Stimulated activated naive CD4-positive, alpha-beta T cell treated with Interleukin-2 at 50 U/mL for 16 hours (primary cell): ENCODE data around the gene ZNF213.

Experiments used
- DNase-seq: peaks from one replicate; lab custom pipeline; 2025; lab: John Stamatoyannopoulos, UW

ZNF213 gene, protein sequence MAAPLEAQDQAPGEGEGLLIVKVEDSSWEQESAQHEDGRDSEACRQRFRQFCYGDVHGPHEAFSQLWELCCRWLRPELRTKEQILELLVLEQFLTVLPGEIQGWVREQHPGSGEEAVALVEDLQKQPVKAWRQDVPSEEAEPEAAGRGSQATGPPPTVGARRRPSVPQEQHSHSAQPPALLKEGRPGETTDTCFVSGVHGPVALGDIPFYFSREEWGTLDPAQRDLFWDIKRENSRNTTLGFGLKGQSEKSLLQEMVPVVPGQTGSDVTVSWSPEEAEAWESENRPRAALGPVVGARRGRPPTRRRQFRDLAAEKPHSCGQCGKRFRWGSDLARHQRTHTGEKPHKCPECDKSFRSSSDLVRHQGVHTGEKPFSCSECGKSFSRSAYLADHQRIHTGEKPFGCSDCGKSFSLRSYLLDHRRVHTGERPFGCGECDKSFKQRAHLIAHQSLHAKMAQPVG

DNA sequence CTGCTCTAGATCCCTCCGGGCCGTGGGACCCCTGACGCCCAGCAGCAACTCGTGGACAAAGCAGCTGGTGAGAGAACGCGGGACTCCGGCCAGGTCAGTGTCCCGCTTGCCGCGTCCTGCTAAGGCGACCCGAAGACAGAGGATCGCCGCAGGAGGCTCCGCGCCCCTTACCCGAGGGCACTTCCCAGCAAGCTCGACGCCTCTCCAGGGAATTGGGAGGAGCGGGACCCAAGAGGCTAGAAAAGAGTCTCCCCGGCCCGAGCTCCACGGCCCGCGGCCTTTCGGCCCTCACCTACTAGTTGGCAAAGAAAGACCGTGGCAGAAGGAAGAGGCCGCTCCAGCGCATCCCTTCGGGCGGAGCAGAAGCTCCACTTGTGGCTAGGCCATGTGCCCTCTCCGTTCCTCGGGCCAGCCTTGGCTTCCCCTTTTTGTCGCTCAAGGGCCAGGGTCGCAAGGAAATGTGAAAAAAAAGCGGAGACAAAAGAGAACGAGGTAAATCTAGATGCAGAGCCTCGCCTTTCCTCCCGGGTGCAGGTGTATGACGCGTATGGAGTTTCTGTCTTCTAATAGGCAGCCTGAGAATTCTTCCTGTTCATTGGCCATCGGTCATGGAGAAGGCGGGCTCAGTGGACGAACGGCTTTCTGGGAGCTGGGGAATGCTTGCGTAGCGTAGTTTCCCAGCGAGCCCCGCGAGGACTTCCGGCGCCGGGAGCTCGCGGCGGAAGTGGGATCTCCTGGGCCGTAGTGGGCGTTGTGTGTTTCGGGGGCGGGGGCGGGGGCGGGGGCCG is at the start of gene ZNF213:
Gene ZNF213 (plus strand): TSS at position 692 of the 788 bp plus-strand sequence. CDS start 2,252 bp downstream, outside the sequence.
- DNase-seq, result peak; percentile 95

DNA sequence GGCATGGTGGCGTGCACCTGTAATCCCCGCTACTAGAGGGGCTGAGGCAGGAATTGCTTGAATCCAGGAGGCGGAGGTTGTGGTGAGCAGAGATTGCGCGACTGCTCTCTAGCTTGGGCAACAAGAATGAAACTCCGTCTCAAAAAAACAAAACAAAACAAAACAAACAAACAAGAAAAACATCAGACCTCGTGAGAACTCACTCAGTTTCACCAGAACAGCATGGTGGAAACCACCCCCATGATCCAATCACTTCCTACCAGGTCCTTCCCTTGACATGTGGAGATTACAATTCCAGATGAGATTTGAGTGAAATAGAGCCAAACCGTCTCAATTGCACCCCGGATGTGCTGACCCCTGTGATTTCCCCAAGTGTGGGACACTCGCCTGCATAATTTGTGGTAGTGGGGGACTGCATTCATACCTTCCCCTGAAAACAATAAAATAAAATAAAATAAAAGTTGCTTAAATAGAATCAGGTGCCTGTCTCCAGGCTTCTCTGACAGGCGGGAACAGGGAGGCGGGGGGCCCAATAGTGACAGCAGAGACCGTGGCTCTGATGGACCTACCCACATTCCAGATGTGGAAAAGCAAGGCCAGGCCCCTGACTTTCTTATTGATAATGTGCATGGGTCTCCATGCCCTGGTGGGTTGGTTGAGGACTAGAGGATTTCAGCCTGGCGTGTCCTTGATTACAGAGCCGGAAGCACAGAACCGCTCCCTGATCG is 48.8 kb upstream of the ZNF213 start:
- no peak for DNase-seq

DNA sequence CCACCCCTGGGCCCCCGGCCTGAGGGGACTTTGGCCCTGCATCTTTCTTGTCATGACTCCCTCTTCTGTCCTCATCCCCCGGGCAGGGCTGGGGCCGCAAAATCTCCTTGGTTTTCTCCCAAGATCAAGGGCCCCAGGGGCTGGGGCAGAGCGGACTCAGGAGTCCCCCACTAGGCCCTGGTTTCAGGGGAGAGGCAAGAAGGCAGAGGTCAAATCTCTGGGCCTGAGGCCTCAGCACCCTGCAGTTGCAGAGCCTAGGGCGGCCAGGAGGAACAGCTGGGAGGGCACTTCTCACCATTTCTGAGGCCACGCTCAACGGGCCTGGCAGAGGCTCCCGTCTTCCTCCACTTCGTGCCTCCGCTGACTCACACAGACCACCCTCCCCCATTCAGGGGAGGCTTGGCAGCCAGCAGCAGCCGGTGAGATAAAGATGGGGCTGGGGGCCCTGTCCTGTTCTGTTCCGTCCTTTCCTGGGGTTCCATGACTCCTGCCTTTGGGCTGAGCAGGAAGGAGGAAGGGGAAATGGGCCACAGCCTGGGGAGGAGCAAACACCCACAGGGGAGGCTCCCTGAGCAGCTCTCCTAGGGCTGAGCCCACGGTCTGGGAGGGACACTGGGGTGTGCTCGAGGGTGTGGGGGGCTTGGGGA is 48.1 kb upstream of the ZNF213 start:
- DNase-seq, result no peak

DNA sequence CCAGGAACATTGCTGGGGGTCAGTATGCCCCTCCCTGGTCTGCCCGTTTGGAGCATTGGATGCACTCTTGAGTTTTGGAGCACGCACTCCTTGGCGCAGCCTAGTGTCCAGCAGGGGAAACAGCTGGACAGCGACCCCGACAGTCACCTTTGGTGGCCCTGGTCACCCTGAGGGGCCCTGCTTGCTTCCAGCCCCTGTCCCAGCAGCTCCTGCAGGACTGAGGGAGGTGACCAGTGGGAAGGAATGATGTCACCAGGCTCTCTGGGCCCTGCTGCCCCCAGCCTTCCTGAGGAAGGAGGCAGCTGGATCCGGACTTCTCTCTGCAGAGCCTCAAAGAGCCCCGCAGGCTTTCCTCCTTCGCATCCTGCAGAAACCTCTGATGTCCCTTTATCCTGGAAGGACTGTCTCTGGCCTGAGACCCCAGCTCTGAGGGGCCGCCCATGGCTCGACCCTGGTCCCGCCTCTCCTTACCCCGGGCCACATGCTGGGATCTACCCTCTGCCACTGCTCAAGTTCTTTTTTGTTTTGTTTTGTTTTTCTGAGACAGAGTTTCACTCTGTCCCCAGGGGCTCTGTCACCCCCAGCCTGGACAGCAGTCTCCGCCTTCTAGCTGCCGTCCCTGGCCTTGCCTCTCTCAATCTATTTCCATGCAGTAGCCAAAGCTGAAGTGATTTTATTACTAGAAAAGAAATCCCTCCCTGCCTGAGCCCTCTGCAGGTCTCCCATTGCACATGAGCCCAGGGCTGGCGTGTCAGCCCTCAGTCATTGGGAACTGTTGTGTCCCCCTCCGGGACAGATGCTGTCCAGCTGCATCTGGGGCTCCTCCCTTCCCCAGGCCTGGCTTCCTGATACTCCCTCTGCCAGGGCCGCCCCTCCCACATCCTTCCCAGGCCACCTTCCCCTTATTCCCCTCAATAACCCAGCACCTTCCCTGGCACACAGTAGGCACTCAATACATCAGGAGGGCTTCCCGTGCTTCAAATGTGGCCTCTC is 47.3 kb upstream of the ZNF213 start:
- DNase-seq, result no peak

DNA sequence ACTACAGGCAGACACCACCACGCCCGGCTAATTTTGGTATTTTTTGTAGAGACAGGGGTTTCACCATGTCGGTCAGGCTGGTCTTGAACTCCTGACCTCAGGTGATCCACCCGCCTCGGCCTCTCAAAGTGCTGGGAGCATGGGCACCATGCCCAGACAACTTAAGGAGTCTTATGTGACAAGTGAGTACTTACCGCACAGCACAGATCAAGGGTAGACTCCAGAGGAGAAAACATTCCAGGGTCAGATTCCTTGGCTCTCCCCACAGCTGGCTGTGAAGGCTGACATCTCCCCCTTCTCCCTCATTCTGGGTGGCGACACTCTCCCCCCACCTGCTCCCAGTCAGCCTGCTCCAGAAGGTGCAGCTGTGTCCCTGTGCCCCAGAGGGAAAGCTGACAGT is 46.4 kb upstream of the ZNF213 start:
- DNase-seq, result no peak

DNA sequence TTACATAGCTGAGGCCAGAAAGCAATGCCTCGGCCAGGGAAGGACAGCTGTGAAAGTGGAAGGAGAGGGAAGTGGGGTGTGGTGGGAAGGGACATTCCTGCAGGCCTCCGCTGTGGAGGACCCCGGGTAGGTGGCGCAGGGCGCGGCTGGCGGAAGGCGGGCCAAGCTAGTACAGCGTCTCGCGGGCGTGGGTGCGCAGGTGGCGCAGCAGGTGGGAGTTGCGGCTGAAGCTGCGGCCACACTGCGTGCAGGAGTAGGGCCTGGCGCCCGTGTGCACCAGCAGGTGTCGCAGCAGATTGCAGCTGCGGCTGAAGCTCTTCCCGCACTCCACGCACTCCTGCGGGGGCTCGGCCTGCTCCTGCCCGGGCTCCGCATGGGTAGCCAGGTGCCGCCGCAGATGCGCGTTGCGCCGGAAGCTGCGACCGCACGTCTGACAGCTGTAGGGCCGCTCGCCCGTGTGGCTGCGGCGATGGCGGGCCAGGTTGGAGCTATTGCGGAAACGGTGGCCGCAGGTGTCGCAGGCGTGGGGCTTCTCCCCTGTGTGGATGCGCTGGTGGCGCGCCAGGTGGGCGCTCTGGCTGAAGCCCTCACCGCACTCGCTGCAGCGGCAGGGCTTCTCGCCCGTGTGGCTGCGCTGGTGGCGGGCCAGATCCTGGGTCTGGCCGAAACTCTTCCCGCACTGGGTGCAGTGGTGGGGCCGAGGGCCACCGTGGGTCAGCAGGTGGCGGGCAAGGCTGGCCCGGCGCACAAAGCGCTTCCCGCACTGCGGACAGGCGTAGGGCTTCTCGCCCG is 45.7 kb upstream of the ZNF213 start:
- no peak for DNase-seq

DNA sequence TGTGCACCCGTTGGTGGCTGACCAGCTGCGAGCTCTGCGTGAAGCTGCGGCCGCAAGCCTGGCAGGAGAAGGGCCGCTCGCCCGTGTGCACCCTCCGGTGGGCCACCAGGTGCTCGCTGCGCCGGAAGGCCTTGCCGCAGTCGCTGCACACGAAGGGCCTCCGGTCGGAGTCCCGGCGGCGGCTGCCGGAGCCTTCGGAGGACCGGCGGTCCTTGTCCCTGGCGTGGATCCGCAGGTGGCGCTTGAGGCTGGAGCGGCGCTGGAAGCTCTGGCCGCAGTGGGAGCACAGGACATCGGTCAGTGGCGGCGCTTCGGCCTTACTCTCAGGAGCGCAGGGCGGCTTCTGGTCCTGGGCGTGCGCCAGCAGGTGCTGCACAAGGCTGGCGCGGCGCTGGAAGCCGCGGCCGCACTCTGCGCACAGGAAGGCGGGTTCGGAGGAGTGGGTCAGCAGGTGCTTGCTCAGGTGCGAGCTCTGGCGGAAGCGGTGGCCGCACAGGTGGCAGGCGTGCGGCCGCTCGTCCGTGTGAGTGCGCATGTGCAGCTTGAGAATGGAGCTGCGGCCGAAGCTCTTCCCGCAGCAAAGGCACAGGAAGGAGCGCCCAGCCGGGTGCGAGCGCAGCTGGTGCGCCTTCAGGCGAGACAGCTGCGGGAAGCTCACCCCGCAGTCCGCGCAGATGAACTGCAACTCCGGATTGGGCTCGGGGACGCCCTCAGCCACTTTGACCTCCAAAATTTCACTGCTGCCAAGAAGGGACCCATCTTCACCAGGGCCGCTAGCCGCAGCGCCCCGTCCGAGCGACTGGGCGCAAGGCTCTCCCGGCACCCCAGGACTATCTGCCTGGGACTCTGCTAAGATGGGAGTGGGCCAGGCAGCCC is 44.9 kb upstream of the ZNF213 start:
- no peak for DNase-seq

DNA sequence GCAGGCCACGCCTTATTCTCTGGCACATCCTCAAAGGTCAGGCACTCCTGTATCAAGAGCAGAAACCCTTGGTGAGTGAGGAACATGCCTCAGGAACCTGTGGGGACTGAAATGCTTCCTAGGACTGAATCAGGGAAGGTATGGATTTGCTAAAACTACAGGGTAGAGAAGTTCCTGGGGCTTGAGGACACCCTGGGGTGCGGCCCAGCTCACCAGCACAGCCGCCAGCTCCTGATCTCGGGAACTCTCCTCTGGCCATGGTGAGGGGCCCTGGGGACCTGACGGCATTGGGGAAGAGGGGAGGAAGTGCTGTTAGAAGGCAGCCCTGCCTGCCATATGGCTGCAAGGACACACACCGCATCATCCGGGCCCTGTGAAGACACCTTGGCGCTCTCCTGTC is 43.3 kb upstream of the ZNF213 start:
- no peak for DNase-seq

DNA sequence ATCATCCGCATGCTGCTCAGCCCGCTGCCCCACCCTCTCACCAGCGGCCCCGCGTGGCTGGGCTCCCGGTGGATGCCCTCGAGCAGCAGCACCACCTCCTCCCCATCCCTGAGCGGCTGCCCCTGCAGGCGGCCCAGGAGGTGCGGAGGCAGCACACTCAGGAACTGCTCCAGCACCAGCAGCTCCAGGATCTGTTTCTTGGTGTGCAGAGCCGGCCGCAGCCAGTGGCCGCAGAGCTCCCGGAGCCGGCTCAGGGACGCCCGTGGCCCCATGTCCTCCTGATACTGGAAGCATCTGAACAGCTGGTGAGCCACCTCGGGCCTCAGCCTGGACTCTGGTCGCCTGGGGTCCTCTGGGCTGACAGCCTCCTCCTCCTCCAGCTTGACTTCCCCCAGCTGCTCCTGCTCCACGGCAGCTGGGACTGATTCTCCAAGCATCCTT is 42.3 kb upstream of the ZNF213 start:
- no peak for DNase-seq

DNA sequence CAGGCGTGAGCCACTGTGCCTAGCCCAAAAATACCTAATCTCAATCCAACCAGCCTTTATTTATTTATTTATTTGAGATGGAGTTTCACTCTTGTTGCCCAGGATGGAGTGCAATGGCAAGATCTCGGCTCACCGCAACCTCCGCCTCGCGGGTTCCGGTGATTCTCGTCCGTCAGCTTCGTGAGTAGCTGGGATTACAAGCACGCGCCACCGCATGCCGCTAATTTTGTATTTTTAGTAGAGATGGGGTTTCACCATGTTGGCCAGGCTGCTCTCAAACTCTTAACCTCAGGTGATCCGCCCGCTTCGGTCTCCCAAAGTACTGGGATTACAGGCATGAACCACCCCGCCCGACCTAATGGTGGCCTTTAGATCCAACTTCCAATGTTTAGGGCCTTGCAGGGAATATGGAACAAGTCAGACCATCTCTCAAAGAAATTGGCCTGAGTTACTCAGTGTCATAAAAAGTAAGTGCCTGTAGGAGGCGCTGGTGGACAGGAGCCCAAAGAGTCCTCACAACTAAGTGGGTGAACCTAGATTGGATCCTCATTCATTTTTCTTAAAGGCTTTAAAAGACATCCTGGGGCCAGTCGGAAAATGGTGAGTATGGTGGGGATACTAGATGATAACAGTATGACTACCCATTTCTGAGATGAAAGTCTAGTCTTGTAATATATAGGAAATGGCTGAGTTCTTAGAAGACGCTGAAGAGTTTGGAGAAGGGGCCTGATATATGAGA is 40.4 kb upstream of the ZNF213 start:
- DNase-seq, result peak; percentile 26

DNA sequence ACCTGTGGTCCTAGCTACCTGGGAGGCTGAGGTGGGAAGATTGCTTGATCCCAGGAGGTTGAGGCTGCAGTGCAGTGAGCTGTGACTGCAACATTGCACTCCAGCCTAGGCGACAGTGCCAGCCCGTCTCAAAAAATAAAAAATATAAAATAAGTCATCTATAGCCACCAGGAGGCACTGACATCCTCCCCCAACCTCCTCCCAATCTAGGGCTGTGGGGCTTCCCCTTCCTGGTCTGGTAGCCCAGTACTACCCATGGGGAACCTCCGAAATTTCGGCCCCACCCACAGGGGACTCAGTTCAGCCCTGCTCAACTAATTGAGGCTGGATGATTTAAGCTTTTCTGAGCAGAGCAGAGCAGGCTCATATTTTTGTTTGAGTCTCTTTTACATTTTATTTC is 39.0 kb upstream of the ZNF213 start:
- DNase-seq, result peak; percentile 61

DNA sequence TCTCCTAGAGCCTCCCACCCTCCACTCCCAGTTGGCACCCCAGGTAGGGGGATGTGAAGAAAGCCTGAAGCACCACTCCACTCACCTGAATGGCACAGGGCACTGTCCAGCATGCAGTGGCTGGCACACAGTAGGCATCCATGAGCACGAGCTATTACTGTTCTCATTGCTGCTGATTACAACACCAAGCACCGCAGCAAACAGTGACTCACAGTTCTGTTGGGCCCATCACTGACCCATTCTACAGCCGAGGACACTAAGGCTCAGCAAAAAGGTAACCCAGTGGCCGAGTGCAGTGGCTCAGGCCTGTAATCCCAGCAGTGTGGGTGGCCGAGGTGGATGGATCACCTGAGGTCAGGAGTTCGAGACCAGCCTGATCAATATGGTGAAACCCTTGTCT is 38.5 kb upstream of the ZNF213 start:
- DNase-seq, result no peak

DNA sequence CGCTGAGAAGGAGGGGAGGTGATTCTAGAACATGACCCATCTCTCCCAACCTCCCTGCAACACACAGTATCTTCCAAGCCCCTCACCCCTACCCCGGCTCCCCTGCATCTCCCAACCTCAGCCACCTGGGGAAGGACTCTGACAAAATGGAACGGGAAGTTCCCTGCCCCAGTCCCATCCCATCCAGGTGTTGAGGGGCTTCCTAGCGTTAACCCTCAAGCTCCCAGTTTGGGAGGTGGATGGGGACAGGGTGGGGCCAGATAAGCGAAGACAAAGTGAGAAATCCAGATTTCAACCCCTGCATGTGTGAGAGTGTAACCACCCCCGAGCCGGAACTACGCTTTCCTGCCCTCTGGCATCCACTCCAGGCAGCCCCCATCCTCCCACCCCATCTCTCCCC is 37.6 kb upstream of the ZNF213 start:
- DNase-seq, result no peak

DNA sequence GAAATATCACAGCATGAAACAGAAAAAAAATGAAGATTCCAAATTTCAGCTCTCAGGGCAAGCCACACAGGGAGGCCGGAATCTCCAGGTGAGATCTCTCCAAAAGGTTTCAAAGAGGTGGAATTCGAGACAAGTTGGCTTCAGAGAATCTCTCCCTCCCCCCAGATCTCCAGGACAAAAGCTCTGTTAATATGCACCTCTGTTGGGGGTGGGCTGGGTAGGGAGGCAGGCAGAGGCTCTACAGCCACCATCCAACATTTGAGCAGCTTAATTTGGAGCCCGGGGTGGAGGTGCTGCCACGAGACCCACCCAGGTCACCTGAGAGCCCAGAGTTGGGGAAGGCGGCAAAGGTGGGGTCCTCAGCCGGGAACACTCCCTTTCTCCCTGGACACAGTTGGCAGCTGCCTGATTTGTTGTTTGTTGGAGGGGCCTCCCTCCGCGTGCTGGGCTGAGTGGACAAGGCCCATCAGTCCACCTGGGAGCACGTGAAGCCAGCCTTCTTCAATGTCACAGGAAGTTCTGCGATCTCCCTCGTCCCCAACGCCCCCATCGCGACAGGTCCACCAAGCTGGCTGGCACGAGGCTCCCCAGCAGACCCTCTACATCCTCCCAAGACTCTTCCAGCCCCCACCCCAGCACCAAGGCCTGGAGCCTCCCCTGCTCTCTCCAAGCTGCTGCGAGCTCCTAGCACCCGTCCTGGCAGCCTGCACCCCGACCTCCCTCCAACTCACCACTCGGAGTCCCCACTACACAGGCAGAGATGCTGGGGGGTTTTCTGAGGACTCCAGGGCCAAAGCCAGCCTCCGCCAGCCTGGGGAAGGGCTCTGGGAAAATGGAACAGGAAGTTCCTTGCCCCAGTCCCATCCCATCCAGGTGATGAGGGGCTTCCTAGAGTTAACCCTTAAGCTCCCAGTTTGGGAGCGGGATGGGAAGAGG is 36.1 kb upstream of the ZNF213 start, which contains the start of gene ZSCAN10:
Gene ZSCAN10 (minus strand): TSS at position 836 of the 936 bp plus-strand sequence. CDS start 6,357 bp downstream, outside the sequence.
- DNase-seq, result no peak

DNA sequence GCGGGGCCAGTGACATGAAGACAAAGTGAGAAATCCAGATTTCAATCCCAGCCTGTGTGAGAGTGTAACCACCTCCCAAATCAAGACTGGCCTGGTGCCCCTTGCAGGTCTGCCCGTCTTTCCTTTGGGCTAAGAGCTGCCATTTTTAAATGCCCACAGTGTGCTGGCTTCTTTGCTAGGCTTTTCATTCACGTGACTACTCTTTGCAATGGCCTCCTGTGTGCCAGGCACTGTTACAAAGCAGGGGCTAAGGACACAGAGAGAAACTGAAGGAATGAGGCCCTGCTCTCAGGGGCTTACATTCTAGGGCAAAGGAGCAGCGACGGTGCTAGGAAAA is 35.5 kb upstream of the ZNF213 start:
- no peak for DNase-seq

DNA sequence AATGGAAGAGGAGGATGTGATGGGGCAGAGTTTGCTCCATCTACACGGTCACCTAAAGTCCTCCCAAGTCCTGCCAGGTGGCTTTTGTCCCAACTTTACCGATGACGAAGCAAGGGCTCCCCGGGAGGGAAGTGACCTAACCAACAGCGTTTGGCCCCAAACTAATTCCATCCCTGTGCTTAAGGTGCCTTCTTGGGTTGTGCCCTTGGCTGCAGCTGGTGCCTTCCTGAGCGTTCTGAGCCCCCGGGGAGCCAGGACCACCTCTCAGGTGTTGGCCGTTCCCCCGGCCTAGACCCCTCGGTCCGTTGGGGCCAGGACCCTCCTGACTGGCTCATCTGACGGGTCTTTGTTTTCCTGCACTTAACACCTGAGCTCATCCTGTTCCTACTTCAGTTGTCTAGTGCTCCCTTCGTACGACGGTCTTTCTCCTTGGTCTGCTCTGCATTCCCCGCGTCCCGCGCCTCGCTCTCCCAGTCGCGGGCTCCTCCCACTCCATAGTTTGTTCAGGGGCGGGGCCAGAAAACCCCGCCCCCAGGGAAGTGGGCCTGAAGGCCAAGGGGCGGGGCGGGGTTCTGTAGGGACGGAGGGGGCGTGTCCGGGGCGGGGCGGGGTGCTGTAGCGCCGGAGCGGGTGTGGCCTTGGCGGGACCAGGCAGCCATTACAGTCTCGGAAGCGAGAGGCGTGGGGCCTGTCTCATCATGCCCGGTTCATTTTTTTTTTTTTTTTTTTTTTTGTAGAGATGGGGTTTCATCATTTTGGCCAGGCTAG is 34.9 kb upstream of the ZNF213 start:
- peak; percentile 93 for DNase-seq
